Inferior parietal cortex (tissue), 1 donor: Measurements from ENCODE around the gene PKD1L1.

Experiments
- DNase-seq: peaks from one replicate; pipeline ENCODE4 v3.0.0-alpha.2; 2016; ENCODE audit errors: extremely low spot score

The PKD1L1 gene

DNA sequence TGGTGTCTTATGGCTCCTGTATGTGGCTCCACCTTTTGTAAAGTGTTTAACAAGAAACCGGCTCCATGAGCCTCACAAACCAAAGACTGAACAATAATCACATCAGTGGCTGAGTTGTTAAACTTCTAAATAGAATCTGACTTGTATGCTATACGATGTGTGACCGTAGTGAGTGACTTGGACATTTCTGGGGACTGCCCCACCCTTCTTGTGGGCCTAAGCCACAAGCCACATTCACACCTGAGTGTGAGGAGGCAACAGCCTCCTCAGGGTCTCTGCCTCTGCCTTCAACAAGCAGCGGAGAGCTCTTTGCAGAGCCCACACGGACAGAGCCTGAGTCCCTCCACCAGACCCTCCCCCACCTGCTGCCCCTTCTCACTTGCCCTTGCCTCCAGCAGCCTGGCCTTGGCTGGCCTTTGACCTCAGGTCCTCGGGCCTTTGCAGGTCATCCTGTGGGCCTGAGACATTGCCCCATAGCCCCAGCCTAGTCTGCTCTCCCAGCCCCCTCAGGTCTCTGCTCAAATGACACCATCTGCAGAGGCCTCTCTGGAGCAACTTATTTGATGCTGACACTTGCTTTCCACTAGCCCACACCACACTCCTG, 209.6 kb downstream of the PKD1L1 start:
- no peak for DNase-seq

DNA sequence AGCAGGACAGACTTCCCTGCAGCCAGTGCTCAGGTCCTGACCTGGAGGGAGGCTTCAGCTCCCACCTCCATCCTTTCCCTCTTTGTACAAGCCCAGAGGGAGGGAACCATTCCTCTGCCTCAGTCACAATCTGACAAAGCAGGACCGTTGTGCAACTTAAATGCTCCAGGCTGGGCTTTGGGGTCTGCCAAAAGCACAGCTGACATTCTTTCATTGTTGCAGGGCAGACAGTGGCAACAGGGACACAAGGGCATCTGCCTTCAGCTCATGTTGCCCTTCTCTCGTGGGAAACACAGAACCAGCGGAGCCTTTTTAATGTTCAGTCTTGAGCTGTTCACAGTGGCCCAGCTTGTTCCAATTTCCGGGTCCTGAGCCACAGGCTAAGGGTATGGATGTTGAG, 210.7 kb downstream of the PKD1L1 start:
- DNase-seq = no peak

DNA sequence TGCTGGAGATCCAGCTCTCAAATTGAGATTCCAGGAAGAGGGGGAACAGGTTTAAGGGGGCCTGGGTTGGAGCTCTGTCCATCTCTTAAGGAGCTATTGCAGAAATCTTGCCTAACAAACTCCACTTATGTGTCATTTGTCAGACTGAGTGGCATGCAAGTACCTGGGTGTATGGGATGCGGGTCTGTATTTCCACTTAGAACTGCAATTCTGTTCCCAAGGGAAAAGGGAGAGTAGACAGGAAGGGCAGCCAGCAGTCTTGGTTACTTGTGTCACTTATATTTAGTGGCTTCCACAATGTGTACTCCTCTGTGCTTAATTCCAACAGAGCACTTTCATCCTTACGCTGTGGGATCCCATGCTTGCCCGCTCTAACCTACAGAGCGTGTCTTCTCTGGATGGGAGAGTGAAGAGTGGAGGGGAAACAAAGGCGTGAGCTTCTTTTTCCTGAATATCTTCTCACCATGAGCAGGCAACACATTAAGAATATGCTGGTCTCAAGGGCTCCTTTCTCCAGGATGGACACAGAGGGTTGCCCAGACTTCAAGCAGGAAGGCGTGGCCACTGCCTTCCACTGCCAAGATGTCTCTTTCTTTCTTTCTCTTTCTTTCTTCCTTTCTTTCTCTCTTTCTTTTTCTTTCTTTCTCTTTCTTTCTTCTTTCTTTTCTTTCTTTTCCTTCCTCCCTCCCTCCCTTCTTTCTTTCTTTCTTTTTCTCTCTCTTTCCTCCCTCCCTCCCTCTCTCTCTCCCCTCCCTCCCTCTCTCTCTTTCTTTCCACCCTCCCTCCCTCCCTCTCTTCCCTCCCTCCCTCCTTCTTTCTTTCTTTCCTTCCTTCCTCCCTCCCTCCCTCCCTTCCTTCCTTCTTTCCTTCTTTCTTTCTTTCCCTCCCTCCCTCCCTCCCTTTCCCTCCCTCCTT, 212.6 kb downstream of the PKD1L1 start:
- no peak for DNase-seq

DNA sequence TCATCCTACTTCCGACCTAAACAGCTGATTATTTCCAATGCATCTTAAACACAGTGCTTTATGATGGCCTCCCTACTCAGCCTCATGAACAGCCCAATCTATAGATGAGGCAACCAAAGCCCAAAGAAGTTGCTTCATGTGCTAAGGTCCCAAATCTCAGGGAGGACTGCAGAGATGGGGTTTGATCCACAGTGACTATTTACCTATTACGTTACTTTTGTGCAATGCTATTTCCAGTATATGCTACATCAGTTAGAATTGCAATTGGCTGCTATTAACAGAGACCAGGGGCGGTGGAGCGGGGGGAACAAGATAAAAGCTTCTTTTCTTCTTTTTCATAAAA, 213.3 kb downstream of the PKD1L1 start:
- no peak for DNase-seq

DNA sequence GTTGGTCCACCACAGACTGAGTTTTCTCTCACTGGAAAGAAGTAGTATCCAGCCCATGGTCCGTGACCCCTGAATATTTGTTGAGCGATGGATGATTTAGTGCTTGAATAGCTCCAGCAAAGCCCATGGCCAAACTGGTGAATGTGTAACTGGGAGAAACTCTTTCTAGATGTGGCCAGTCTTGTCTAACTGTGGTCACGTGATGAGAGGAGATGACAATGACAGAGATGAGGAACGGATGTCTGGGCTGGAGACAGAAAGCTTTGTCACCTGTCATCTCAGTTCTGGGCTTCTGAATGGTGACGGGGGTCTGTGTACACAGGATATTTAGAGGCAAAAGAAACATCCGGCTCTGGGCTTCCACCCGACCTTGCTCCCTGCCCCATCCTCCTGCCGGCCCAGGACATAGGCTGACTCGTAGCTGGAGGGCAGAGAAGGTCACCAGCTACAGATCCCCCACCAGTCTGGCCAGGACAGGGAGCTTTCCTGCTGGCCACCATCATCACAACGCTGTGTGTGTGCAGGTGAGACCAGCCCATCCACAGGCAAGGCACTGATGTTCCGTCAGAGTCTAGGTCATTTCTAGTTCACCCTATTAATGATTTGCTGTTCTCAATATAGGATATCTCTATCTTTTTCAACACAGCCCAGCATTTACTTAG, 213.8 kb downstream of the PKD1L1 start:
- no peak for DNase-seq

DNA sequence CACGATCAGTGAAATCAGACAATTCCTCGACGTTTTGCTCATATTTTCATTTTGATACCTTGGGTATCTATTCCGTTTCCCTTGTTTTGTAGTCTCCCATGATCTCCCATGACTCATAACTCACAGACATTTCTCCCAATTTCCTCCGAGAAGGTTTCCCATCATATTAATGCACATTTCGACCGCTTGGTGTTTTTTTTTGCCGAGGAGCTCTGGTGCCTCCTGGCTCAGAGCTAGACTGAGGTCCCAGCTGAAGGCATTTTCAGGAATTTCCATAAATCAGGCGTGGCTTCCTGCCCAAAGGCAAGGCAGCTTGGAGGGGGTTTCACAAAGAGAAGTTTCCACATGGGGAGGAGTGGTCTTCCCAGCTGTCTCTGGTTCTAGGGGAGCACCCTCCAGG, 218.1 kb downstream of the PKD1L1 start:
- no peak for DNase-seq

DNA sequence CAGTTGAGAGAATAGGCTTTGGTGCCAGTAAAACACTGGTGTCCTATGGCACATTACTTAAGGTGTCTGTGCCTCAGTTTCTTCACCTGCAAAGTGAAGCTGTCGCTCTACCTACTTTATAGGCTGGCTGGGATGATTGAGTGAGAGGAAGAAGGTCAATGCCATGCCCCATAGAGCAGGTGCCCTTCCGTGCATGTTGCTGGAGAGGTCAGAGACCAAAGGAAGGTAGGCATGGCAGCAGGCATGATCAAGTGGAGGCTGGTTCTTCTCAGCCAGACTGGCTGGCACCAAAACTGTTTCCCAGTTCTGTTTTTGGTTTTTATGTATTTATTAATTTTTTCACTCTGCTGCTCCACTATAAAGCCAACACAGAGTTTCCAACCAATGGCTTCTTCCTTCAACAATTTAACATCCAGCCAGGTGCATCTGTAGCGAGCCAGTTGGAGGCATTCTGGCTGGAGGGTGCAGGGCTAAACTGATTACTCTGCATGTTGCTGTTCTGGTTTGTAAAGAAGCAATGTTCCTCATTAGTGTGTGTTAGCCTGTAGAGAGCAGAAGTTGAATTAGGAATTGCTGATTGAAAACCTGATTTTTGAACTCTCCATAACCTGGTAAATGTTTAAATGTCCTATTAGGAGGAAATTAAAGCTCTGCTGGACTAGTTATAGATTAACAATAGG, 222.1 kb downstream of the PKD1L1 start:
- no peak for DNase-seq

DNA sequence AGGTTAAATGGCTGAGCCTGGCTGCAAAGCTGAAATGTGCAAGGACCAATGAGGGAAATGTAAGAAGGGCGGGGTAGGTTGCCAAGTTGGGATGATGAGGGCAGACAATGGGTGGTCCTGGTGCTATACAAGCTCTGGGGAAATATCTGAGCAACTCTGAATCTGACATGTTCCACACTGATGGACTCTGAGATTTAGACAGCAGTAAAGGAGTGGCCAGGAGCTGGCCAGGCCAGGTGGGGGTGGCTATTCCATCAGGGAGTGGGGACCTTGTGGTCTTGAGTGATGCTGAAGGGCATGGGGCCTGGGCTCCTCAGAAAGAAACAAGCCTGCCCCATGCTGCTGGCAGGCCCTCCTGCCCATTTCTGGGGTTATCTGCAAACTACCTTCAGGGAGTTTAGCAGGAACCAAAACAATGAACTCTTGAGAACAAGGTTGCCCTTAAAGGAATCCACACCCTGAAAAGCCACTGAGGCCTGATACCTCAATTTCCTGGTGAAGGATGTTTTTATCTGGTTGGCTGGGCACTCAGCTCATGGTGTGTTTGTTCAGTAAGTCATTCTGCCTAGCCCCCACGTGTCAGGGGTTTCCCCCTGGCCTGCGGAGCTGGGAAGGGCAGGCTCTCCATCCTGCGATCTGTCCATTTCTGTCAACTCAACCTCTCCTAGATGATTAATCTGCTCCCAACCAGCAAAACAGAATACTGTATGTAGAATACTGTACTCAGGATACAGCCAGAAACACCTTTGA, 223.1 kb downstream of the PKD1L1 start:
- DNase-seq = no peak
